SK-N-SH (cell line): ENCODE results near the gene ADIPOR2. TPM values are rescaled to one million over a fixed set of nuclear protein-coding genes. Genes with fewer than 3 reads are reported as not detected.

ENCODE experiments used
- CTCF ChIA-PET: fragments of 300-600, 350-600 bp; formaldehyde crosslinking; extraction: SDS; loops from one replicate; lab custom pipeline; 2021; lab: Yijun Ruan, JAX
- POLR2A ChIA-PET: fragments of 350-600 bp; sonication (Branson Sonifier 250); formaldehyde crosslinking; extraction: SDS; loops from one replicate; lab custom pipeline; 2020; ENCODE audit warnings: antibody characterized with exemption, inconsistent platforms; lab: Yijun Ruan, JAX
- DNase-seq: peaks from one replicate; pipeline ENCODE4 v3.0.0; 2012
- H2AFZ ChIP-seq: fragments of 200-600 bp; sonication (generic); 2 replicates; pipeline ENCODE4 v1.8.1; 2016; ENCODE audit warnings: antibody characterized with exemption, mild to moderate bottlenecking, low read depth
- H3F3A ChIP-seq: fragments of 200-600 bp; sonication (generic); replicated peaks from 2 replicates; pipeline ENCODE3; 2016; ENCODE audit warnings: antibody characterized with exemption, mild to moderate bottlenecking; ENCODE audit not compliant: insufficient read depth
- H3K27ac ChIP-seq, 2 experiments: fragments of 200-500 bp in 1 of 2; fragments of 200-600 bp in 1 of 2; sonication (Bioruptor generic) in 1 of 2; sonication (generic), shearing (Covaris generic) in 1 of 2; 2 replicates each; pipeline versions ENCODE4 v1.5.1 to v1.6.1; 2014 to 2016; ENCODE audit warnings: low read depth in 2 of 2, inconsistent platforms in 1 of 2, low read length in 1 of 2, mild to moderate bottlenecking in 1 of 2, mixed read lengths in 1 of 2
- H3K27me3 ChIP-seq: fragments of 200-600 bp; sonication (generic), shearing (Covaris generic); 2 replicates; pipeline ENCODE4 v1.6.1; 2016; ENCODE audit warnings: mixed run types; ENCODE audit not compliant: insufficient read depth
- H3K36me3 ChIP-seq, 2 experiments: fragments of 200-500 bp in 1 of 2; fragments of 200-600 bp in 1 of 2; sonication (Bioruptor generic) in 1 of 2; sonication (generic) in 1 of 2; replicated peaks in 1 of 2; 2 replicates each; pipeline versions ENCODE3 to v1.5.1; 2014 to 2016; ENCODE audit warnings: low read length in 1 of 2, mild to moderate bottlenecking in 1 of 2; ENCODE audit not compliant: insufficient read depth in 2 of 2, control insufficient read depth in 1 of 2
- H3K4me1 ChIP-seq, 2 experiments: fragments of 200-500 bp in 1 of 2; fragments of 200-600 bp in 1 of 2; sonication (Bioruptor generic) in 1 of 2; sonication (generic), shearing (Covaris generic) in 1 of 2; 2 replicates each; pipeline versions ENCODE4 v1.5.1 to v1.6.1; 2014 to 2016; ENCODE audit warnings: low read depth in 1 of 2, low read length in 1 of 2, mixed run types in 1 of 2; ENCODE audit not compliant: insufficient read depth in 2 of 2, control insufficient read depth in 1 of 2
- H3K4me2 ChIP-seq: fragments of 200-600 bp; sonication (generic), shearing (Covaris generic); 2 replicates; pipeline ENCODE4 v1.6.1; 2017; ENCODE audit warnings: mixed run types
- H3K4me3 ChIP-seq, 2 experiments: fragments of 200-500 bp in 1 of 2; fragments of 200-600 bp in 1 of 2; sonication (Bioruptor generic) in 1 of 2; sonication (generic), shearing (Covaris generic) in 1 of 2; 2 replicates each; pipeline versions ENCODE4 v1.5.1 to v1.8.1; 2014 to 2016; ENCODE audit warnings: low read depth in 2 of 2, inconsistent platforms in 1 of 2, low read length in 1 of 2, mild to moderate bottlenecking in 1 of 2, mixed read lengths in 1 of 2, moderate library complexity in 1 of 2
- H3K79me2 ChIP-seq: fragments of 200-600 bp; sonication (generic); 2 replicates; pipeline ENCODE4 v1.8.1; 2017; ENCODE audit warnings: mild to moderate bottlenecking; ENCODE audit not compliant: insufficient read depth
- H3K9ac ChIP-seq: fragments of 200-600 bp; sonication (generic); 2 replicates; pipeline ENCODE4 v1.6.1; 2017; ENCODE audit warnings: mixed run types
- H3K9me2 ChIP-seq: fragments of 200-600 bp; sonication (generic); 2 replicates; pipeline ENCODE4 v1.6.1; 2017; ENCODE audit warnings: mixed run types
- H3K9me3 ChIP-seq: fragments of 200-600 bp; sonication (generic); 2 replicates; pipeline ENCODE4 v1.6.1; 2017; ENCODE audit warnings: mixed run types, mild to moderate bottlenecking, moderate library complexity
- H4K20me1 ChIP-seq: fragments of 200-600 bp; sonication (generic); 2 replicates; pipeline ENCODE4 v1.6.1; 2017; ENCODE audit warnings: mild to moderate bottlenecking, mixed run types; ENCODE audit not compliant: insufficient read depth
- CHD2 ChIP-seq: fragments of 150-350 bp; IDR thresholded peaks from 2 replicates; pipeline ENCODE4 v1.6.1; 2018; ENCODE audit warnings: low read length; ENCODE audit not compliant: partially characterized antibody
- CTCF ChIP-seq: fragments of 200-600 bp; sonication (generic); IDR thresholded peaks from 2 replicates; pipeline ENCODE4 v1.6.1; 2017; ENCODE audit warnings: antibody characterized with exemption, mild to moderate bottlenecking, moderate library complexity
- ELF1 ChIP-seq: IDR thresholded peaks from 2 replicates; pipeline ENCODE4 v1.4.0; 2012
- EP300 ChIP-seq, 2 experiments: IDR thresholded peaks; 2 replicates each; pipeline versions ENCODE4 v1.4.0 to v1.6.1; 2012; ENCODE audit warnings: borderline replicate concordance in 1 of 2, low read depth in 1 of 2, low read length in 1 of 2
- GABPA ChIP-seq: IDR thresholded peaks from 2 replicates; pipeline ENCODE4 v1.4.0; 2012; ENCODE audit warnings: low read depth, mild to moderate bottlenecking
- GATA2 ChIP-seq: sonication (generic); formaldehyde crosslinking; IDR thresholded peaks from 2 replicates; pipeline ENCODE4 v1.5.0; 2020; ENCODE audit warnings: mild to moderate bottlenecking, missing genetic modification reagents
- MEF2A ChIP-seq: IDR thresholded peaks from 2 replicates; pipeline ENCODE4 v1.4.0; 2012; ENCODE audit warnings: low read depth, borderline replicate concordance
- MXI1 ChIP-seq: IDR thresholded peaks from 2 replicates; pipeline ENCODE4 v1.6.1; 2012; ENCODE audit warnings: mild to moderate bottlenecking, low read depth, low read length, improper control_type of control experiment
- NFIC ChIP-seq: IDR thresholded peaks from 2 replicates; pipeline ENCODE4 v1.4.0; 2012; ENCODE audit warnings: borderline replicate concordance
- NRF1 ChIP-seq: IDR thresholded peaks from 2 replicates; pipeline ENCODE4 v1.6.1; 2012; ENCODE audit warnings: low read depth, mild to moderate bottlenecking, low read length
- POLR2AphosphoS5 ChIP-seq: IDR thresholded peaks from 2 replicates; pipeline ENCODE4 v1.6.1; 2012; ENCODE audit warnings: low read depth, low read length
- RAD21 ChIP-seq: IDR thresholded peaks from 2 replicates; pipeline ENCODE4 v1.6.1; 2012; ENCODE audit warnings: mild to moderate bottlenecking, low read length
- RCOR1 ChIP-seq: fragments of 150-350 bp; IDR thresholded peaks from 2 replicates; pipeline ENCODE4 v1.6.1; 2017; ENCODE audit warnings: antibody characterized with exemption, low read length
- RFX5 ChIP-seq: IDR thresholded peaks from 2 replicates; pipeline ENCODE4 v1.6.1; 2012; ENCODE audit warnings: mild to moderate bottlenecking, improper control_type of control experiment, low read length
- RXRA ChIP-seq: IDR thresholded peaks from 2 replicates; pipeline ENCODE4 v1.4.0; 2012; ENCODE audit warnings: low read depth, mild to moderate bottlenecking, borderline replicate concordance
- TAF1 ChIP-seq: IDR thresholded peaks from 2 replicates; pipeline ENCODE4 v1.6.1; 2012; ENCODE audit warnings: low read depth, mild to moderate bottlenecking, low read length, moderate library complexity, borderline replicate concordance
- TCF12 ChIP-seq: IDR thresholded peaks from 2 replicates; pipeline ENCODE4 v1.4.0; 2012
- TEAD4 ChIP-seq: IDR thresholded peaks from 2 replicates; pipeline ENCODE4 v1.4.0; 2012; ENCODE audit warnings: mild to moderate bottlenecking, borderline replicate concordance; ENCODE audit not compliant: insufficient read depth
- YY1 ChIP-seq: IDR thresholded peaks from 2 replicates; pipeline ENCODE4 v1.4.0; 2012; ENCODE audit warnings: low read depth, mild to moderate bottlenecking
- ZBTB33 ChIP-seq: IDR thresholded peaks from 2 replicates; pipeline ENCODE4 v1.4.0; 2012; ENCODE audit warnings: low read depth, borderline replicate concordance
- WGBS: methylation state at CpG from one replicate; pipeline ENCODE4 v1.1.6; 2017; ENCODE audit warnings: low lambda C conversion rate; 5-methylcytosine and 5-hydroxymethylcytosine counted together
- polyA plus RNA-seq, 3 experiments: library from polyadenylated mRNA; depleted of rRNA; stranded (reverse); fragments of >200 nt; gene quantifications; 2 replicates each; pipeline ENCODE4 v1.2.3, GENCODE V29; 2012
- TF ChIP-seq, protein P1 (sequence below): IDR thresholded peaks from 2 replicates; pipeline ENCODE4 v1.4.0; 2012; ENCODE audit warnings: low read depth, borderline replicate concordance

ADIPOR2 gene
- polyA plus RNA-seq, 1 of the 3 experiments (the other 2 are of a cell fraction) = 17.1 TPM

DNA sequence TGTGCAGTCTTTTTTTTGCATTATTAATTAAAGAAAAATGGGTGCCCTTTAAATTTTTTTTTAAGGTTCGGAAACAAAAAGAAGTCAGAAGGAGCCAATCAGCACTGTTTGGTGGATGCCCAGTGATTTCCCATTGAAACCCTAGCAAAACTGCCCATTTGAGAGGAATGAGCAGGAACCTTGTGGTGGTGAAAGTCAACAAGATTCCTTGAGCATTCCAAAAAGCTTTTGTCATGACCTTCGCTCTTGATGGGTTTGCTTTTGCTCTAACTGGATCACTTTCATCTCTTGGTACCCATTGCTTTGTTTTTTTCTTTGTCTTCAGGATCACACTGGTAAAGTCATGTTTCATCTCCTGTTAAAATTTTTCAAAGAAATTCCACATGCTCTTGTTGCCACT is 54.1 kb downstream of the ADIPOR2 start (continued):
- TF ChIP-seq MEF2A (no peak), TAF1 (no peak), NRF1 (no peak), ZBTB33 (no peak), RFX5 (no peak), RXRA (no peak)

DNA sequence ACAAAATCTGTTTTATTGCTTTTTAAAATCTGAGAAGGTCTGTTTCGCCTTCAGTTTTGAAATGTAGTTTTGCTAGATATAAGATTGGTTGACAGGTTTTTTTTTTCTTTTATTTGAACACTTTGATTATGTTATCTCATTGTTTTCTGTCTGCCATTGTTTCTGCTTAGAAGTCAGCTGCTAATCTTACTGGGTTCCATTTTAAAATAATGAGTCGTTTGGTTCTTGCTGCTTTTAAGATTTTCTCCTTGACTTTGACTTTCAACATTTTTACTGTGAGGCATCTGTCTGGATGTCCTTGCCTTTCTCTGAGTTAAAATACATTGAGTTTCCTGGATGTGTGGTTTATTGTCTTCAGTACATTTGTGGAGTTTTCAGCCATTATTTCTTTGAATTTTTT is 56.7 kb downstream of the ADIPOR2 start:
- no peaks in the 10 kb centered on the region for H4K20me1 ChIP-seq
- no peaks in the 10 kb centered on the region for H3K9me2 ChIP-seq
- CTCF ChIA-PET = interaction anchor here (0.9 kb wide), 1 partner anchor 50 kb away, joined by 5 read pairs; no protein-coding TSS in a partner anchor
- WGBS = 91% methylated on average over 2 of the region's 2 CpGs
- no peak overlapping the region for H3K4me2 ChIP-seq
- peaks cover 6% of the 10 kb centered on the region for H3F3A ChIP-seq
- DNase-seq = no peak
- H3K9ac ChIP-seq = no peak overlapping the region
- no peak overlapping the region for H3K4me3 ChIP-seq
- TF ChIP-seq NFIC (no peak), ZBTB33 (no peak), YY1 (peak; percentile 32; the same call in 1 of the 2 replicates)
- H2AFZ ChIP-seq = no peak overlapping the region
- POLR2A ChIA-PET = no interaction called here
- H3K27me3 ChIP-seq = no peaks in the 10 kb centered on the region
- no peak overlapping the region for H3K27ac ChIP-seq
- H3K79me2 ChIP-seq = peaks cover 60% of the 10 kb centered on the region
- H3K36me3 ChIP-seq = peaks cover 0 to 14% of the 10 kb centered on the region in 2 experiments
- no peaks in the 10 kb centered on the region for H3K4me1 ChIP-seq
- peaks cover 13% of the 10 kb centered on the region; the same call in 1 of the 2 replicates for H3K9me3 ChIP-seq

- no peaks in the 10 kb centered on the region for H4K20me1 ChIP-seq
- POLR2A ChIA-PET = no interaction called here
- no peak overlapping the region for H2AFZ ChIP-seq
- H3K27ac ChIP-seq = no peak overlapping the region
- CTCF ChIA-PET = no interaction called here
- no peak overlapping the region for H3K4me2 ChIP-seq
- TF ChIP-seq EP300 (IDR thresholded peaks at IDR 0.05; ENCODE audit: borderline replicate concordance in 1 of 2, low read depth in 1 of 2, low read length in 1 of 2) (no peak), TEAD4 (no peak), ELF1 (no peak), RCOR1 (no peak), MXI1 (no peak), GATA2 (no peak), RAD21 (no peak), CTCF (no peak), TCF12 (no peak), POLR2AphosphoS5 (no peak), GABPA (no peak), CHD2 (no peak)
- TF ChIP-seq, protein P1, sequence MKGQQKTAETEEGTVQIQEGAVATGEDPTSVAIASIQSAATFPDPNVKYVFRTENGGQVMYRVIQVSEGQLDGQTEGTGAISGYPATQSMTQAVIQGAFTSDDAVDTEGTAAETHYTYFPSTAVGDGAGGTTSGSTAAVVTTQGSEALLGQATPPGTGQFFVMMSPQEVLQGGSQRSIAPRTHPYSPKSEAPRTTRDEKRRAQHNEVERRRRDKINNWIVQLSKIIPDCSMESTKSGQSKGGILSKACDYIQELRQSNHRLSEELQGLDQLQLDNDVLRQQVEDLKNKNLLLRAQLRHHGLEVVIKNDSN = no peak
- peaks cover 6% of the 10 kb centered on the region for H3F3A ChIP-seq
- H3K36me3 ChIP-seq = peaks cover 1 to 14% of the 10 kb centered on the region in 2 experiments
- no peak overlapping the region for H3K9ac ChIP-seq
- H3K27me3 ChIP-seq = no peaks in the 10 kb centered on the region
- no peak overlapping the region for H3K4me3 ChIP-seq
- H3K9me3 ChIP-seq = peaks cover 13% of the 10 kb centered on the region; the same call in 1 of the 2 replicates
- peaks cover 47% of the 10 kb centered on the region; the same call in 1 of the 2 replicates for H3K79me2 ChIP-seq
- 97% methylated on average over 5 of the region's 5 CpGs for WGBS
- no peaks in the 10 kb centered on the region for H3K4me1 ChIP-seq
- DNase-seq = no peak
- no peaks in the 10 kb centered on the region for H3K9me2 ChIP-seq
These were observed 58.1 kb downstream of the ADIPOR2 start for GRCh38 chr12:1749019-1749418.
